GM23338 (cell line): Measurements from ENCODE around the gene SEL1L2. TPM values are rescaled to one million over a fixed set of nuclear protein-coding genes. Genes with fewer than 3 reads are reported as not detected.

ENCODE experiments used
- ATAC-seq: fragments of 200-7000 bp; cut with Tn5 transposase; 3 replicates; pipeline ENCODE4 v1.9.1; 2020
- DNase-seq: peaks from one replicate; pipeline ENCODE4 v3.0.0-alpha.2; 2015; ENCODE audit warnings: low spot score
- H2AFZ ChIP-seq: fragments of 200-600 bp; sonication (generic); 2 replicates; pipeline ENCODE4 v1.8.0; 2016; ENCODE audit warnings: antibody characterized with exemption, mild to moderate bottlenecking, moderate library complexity
- H3F3A ChIP-seq: fragments of 200-600 bp; sonication (generic); replicated peaks from 2 replicates; pipeline ENCODE4 v1.8.0; 2017; ENCODE audit warnings: antibody characterized with exemption, mixed run types, low read depth
- H3K27ac ChIP-seq: fragments of 200-600 bp; sonication (generic); 2 replicates; pipeline ENCODE4 v1.6.1; 2016; ENCODE audit warnings: low read depth
- H3K27me3 ChIP-seq: fragments of 200-600 bp; sonication (generic); 2 replicates; pipeline ENCODE4 v1.8.0; 2016; ENCODE audit warnings: mild to moderate bottlenecking, mixed run types, moderate library complexity; ENCODE audit not compliant: insufficient read depth
- H3K36me3 ChIP-seq: fragments of 200-600 bp; sonication (generic); 2 replicates; pipeline ENCODE4 v1.8.0; 2016; ENCODE audit warnings: mild to moderate bottlenecking; ENCODE audit not compliant: insufficient read depth
- H3K4me1 ChIP-seq: fragments of 200-600 bp; sonication (generic); 2 replicates; pipeline ENCODE4 v1.8.0; 2016; ENCODE audit warnings: mild to moderate bottlenecking, moderate library complexity; ENCODE audit not compliant: insufficient read depth
- H3K4me2 ChIP-seq: fragments of 200-600 bp; sonication (generic); 2 replicates; pipeline ENCODE4 v1.7.1; 2017; ENCODE audit warnings: mixed run types
- H3K4me3 ChIP-seq: fragments of 200-600 bp; sonication (generic); 2 replicates; pipeline ENCODE4 v1.6.1; 2016; ENCODE audit warnings: mixed run types
- H3K79me2 ChIP-seq: fragments of 200-600 bp; sonication (generic); replicated peaks from 2 replicates; pipeline ENCODE4 v1.8.0; 2017; ENCODE audit warnings: mild to moderate bottlenecking; ENCODE audit not compliant: insufficient read depth
- H3K9me2 ChIP-seq: fragments of 200-600 bp; sonication (generic); 2 replicates; pipeline ENCODE4 v1.8.0; 2017; ENCODE audit not compliant: insufficient read depth
- H4K20me1 ChIP-seq: fragments of 200-600 bp; sonication (generic); replicated peaks from 2 replicates; pipeline ENCODE4 v1.8.0; 2017; ENCODE audit warnings: mild to moderate bottlenecking; ENCODE audit not compliant: insufficient read depth
- H3K27ac Mint-ChIP-seq: 2 replicates; pipeline ENCODE4 v1.8.0; 2020; ENCODE audit warnings: inconsistent platforms, mild to moderate bottlenecking, moderate library complexity, mixed read lengths
- H3K27me3 Mint-ChIP-seq: 3 replicates; pipeline ENCODE4 v1.8.0; 2022; ENCODE audit warnings: low read depth, mild to moderate bottlenecking, moderate library complexity, mixed read lengths, inconsistent platforms; ENCODE audit not compliant: insufficient read depth, poor library complexity
- H3K36me3 Mint-ChIP-seq: 3 replicates; pipeline ENCODE4 v1.8.0; 2021; ENCODE audit warnings: low read depth, mild to moderate bottlenecking, inconsistent platforms, moderate library complexity, mixed read lengths
- H3K4me1 Mint-ChIP-seq: 3 replicates; pipeline ENCODE4 v1.8.0; 2020; ENCODE audit warnings: mild to moderate bottlenecking, inconsistent platforms, mixed read lengths
- H3K4me3 Mint-ChIP-seq: 3 replicates; pipeline ENCODE4 v1.8.0; 2021; ENCODE audit warnings: moderate library complexity, mild to moderate bottlenecking, inconsistent platforms, mixed read lengths
- H3K9me3 Mint-ChIP-seq: 3 replicates; pipeline ENCODE4 v1.8.0; 2020; ENCODE audit warnings: moderate library complexity, mild to moderate bottlenecking, inconsistent platforms, mixed read lengths
- CREB1 ChIP-seq: fragments of 250-450 bp; sonication (Bioruptor Pico); IDR thresholded peaks from 2 replicates; pipeline ENCODE4 v1.5.0; 2020; ENCODE audit warnings: low read depth, mild to moderate bottlenecking, moderate library complexity
- CTCF ChIP-seq, 2 experiments: fragments of 200-600 bp in 1 of 2; sonication (generic) in 1 of 2; conservative IDR thresholded peaks; 2 replicates each; pipeline versions ENCODE4 v1.5.1 to v1.6.1; 2016 to 2017; ENCODE audit warnings: antibody characterized with exemption in 2 of 2, low read depth in 2 of 2, mild to moderate bottlenecking in 2 of 2, moderate library complexity in 1 of 2
- EZH2 ChIP-seq: fragments of 200-600 bp; sonication (generic); IDR thresholded peaks from one replicate; pipeline ENCODE4 v1.8.0; 2017; ENCODE audit warnings: antibody characterized with exemption, mild to moderate bottlenecking, low read depth; ENCODE audit not compliant: unreplicated experiment
- EZH2phosphoT487 ChIP-seq: fragments of 200-600 bp; sonication (generic); IDR thresholded peaks from one replicate; pipeline ENCODE4 v1.8.1; 2018; ENCODE audit warnings: antibody characterized with exemption; ENCODE audit not compliant: unreplicated experiment
- JUNB ChIP-seq: IDR thresholded peaks from one replicate; pipeline ENCODE4 v1.6.1; 2016; ENCODE audit warnings: antibody characterized with exemption; ENCODE audit not compliant: unreplicated experiment
- NANOG ChIP-seq: IDR thresholded peaks from 2 replicates; pipeline ENCODE4 v1.6.1; 2016; ENCODE audit warnings: antibody characterized with exemption, borderline replicate concordance
- POLR2AphosphoS5 ChIP-seq: IDR thresholded peaks from 2 replicates; pipeline ENCODE4 v1.6.1; 2016; ENCODE audit warnings: antibody characterized with exemption, low read depth
- REST ChIP-seq: IDR thresholded peaks from one replicate; pipeline ENCODE4 v1.6.1; 2018; ENCODE audit warnings: antibody characterized with exemption; ENCODE audit not compliant: unreplicated experiment
- STAT1 ChIP-seq: IDR thresholded peaks from one replicate; pipeline ENCODE4 v1.6.1; 2016; ENCODE audit warnings: antibody characterized with exemption; ENCODE audit not compliant: unreplicated experiment
- ZNF114 ChIP-seq: fragments of 250-450 bp; sonication (Bioruptor Pico); IDR thresholded peaks from 2 replicates; pipeline ENCODE4 v1.5.0; 2020; ENCODE audit warnings: mild to moderate bottlenecking, moderate library complexity
- ZNF331 ChIP-seq: fragments of 250-450 bp; sonication (Bioruptor Pico); IDR thresholded peaks from 2 replicates; pipeline ENCODE4 v1.5.0; 2020; ENCODE audit warnings: low read depth, mild to moderate bottlenecking, moderate library complexity
- polyA plus RNA-seq: library from polyadenylated mRNA; unstranded; fragments of >200 nt; fragmentation: Nextera tagmentation; extraction: Ambion mirVana; gene quantifications from 2 replicates; pipeline ENCODE4 v1.2.1, GENCODE V29; 2016
- total RNA-seq: library from RNA; depleted of rRNA; stranded (reverse); fragments of >200 nt; shearing (Covaris generic); gene quantifications from 2 replicates; pipeline ENCODE4 v1.2.3, GENCODE V29; 2014
- TF ChIP-seq, protein P1 (sequence below): fragments of 250-450 bp; sonication (Bioruptor Pico); IDR thresholded peaks from 2 replicates; pipeline ENCODE4 v1.5.0; 2020; ENCODE audit warnings: mild to moderate bottlenecking, moderate library complexity
- TF ChIP-seq, protein P2 (sequence below): IDR thresholded peaks from 2 replicates; pipeline ENCODE4 v1.6.1; 2016; ENCODE audit warnings: antibody characterized with exemption

SEL1L2 gene
- total and polyA plus RNA-seq, 2 experiments from 2014 or later: not detected

DNA sequence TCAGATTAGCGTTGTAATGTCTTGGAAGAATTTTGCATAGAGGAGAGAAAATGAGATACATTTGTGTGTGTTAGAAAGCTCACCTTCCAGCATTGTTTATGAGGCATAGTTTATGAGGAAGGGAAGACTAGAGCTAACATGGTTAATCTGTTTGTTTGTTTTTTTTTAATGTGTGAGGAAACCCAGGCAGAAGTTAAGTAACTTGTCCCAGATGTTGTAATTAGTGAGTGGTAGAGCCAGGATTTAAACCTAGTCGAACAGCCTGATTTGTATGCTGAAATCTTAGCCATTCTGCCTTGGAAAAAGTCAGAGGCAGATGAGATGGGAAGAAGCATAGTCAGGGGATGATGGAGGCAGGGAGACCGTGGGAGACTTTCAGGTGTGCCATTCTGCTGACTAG, 176.5 kb downstream of the SEL1L2 start:
- peaks cover 64% of the 10 kb centered on the region for H3K36me3 ChIP-seq
- ATAC-seq: no peak

More for the DNA sequence above, 176.5 kb downstream of the SEL1L2 start:
- Histone ChIP-seq H3K4me2 (no peak overlapping the region), H4K20me1 (peaks cover 5% of the 10 kb centered on the region), H3F3A (no peaks in the 10 kb centered on the region), H2AFZ (no peak overlapping the region), H3K27ac (no peak overlapping the region), H3K27me3 (no peaks in the 10 kb centered on the region), H3K4me3 (no peak overlapping the region), H3K4me1 (no peaks in the 10 kb centered on the region), H3K79me2 (no peaks in the 10 kb centered on the region), H3K9me2 (no peaks in the 10 kb centered on the region)
- Mint-ChIP-seq H3K27me3 (no peaks in the 10 kb centered on the region), H3K27ac (no peak overlapping the region), H3K9me3 (no peaks in the 10 kb centered on the region), H3K4me3 (no peak overlapping the region), H3K4me1 (no peaks in the 10 kb centered on the region), H3K36me3 (peaks cover 43% of the 10 kb centered on the region; the same call in 2 of the 3 replicates)
- no peak for TF ChIP-seq ZNF114 (CRISPR knock-in tag)
- TF ChIP-seq NANOG: no peak
- no peak for TF ChIP-seq JUNB
- no peak for TF ChIP-seq CTCF (conservative IDR thresholded peaks at IDR 0.05; ENCODE audit: low read depth in 2 of 2)
- TF ChIP-seq EZH2phosphoT487: no peak
- no peak for TF ChIP-seq REST
- TF ChIP-seq EZH2: no peak
- no peak for TF ChIP-seq CREB1 (CRISPR knock-in tag)
- TF ChIP-seq, protein P1, sequence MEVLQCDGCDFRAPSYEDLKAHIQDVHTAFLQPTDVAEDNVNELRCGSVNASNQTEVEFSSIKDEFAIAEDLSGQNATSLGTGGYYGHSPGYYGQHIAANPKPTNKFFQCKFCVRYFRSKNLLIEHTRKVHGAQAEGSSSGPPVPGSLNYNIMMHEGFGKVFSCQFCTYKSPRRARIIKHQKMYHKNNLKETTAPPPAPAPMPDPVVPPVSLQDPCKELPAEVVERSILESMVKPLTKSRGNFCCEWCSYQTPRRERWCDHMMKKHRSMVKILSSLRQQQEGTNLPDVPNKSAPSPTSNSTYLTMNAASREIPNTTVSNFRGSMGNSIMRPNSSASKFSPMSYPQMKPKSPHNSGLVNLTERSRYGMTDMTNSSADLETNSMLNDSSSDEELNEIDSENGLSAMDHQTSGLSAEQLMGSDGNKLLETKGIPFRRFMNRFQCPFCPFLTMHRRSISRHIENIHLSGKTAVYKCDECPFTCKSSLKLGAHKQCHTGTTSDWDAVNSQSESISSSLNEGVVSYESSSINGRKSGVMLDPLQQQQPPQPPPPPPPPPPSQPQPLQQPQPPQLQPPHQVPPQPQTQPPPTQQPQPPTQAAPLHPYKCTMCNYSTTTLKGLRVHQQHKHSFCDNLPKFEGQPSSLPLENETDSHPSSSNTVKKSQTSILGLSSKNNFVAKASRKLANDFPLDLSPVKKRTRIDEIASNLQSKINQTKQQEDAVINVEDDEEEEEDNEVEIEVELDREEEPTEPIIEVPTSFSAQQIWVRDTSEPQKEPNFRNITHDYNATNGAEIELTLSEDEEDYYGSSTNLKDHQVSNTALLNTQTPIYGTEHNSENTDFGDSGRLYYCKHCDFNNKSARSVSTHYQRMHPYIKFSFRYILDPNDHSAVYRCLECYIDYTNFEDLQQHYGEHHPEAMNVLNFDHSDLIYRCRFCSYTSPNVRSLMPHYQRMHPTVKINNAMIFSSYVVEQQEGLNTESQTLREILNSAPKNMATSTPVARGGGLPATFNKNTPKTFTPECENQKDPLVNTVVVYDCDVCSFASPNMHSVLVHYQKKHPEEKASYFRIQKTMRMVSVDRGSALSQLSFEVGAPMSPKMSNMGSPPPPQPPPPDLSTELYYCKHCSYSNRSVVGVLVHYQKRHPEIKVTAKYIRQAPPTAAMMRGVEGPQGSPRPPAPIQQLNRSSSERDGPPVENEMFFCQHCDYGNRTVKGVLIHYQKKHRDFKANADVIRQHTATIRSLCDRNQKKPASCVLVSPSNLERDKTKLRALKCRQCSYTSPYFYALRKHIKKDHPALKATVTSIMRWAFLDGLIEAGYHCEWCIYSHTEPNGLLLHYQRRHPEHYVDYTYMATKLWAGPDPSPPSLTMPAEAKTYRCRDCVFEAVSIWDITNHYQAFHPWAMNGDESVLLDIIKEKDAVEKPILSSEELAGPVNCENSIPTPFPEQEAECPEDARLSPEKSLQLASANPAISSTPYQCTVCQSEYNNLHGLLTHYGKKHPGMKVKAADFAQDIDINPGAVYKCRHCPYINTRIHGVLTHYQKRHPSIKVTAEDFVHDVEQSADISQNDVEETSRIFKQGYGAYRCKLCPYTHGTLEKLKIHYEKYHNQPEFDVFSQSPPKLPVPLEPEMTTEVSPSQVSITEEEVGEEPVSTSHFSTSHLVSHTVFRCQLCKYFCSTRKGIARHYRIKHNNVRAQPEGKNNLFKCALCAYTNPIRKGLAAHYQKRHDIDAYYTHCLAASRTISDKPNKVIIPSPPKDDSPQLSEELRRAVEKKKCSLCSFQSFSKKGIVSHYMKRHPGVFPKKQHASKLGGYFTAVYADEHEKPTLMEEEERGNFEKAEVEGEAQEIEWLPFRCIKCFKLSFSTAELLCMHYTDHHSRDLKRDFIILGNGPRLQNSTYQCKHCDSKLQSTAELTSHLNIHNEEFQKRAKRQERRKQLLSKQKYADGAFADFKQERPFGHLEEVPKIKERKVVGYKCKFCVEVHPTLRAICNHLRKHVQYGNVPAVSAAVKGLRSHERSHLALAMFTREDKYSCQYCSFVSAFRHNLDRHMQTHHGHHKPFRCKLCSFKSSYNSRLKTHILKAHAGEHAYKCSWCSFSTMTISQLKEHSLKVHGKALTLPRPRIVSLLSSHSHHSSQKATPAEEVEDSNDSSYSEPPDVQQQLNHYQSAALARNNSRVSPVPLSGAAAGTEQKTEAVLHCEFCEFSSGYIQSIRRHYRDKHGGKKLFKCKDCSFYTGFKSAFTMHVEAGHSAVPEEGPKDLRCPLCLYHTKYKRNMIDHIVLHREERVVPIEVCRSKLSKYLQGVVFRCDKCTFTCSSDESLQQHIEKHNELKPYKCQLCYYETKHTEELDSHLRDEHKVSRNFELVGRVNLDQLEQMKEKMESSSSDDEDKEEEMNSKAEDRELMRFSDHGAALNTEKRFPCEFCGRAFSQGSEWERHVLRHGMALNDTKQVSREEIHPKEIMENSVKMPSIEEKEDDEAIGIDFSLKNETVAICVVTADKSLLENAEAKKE: no peak
- TF ChIP-seq ZNF331 (CRISPR knock-in tag): no peak
- no peak for TF ChIP-seq STAT1
- TF ChIP-seq, protein P2, sequence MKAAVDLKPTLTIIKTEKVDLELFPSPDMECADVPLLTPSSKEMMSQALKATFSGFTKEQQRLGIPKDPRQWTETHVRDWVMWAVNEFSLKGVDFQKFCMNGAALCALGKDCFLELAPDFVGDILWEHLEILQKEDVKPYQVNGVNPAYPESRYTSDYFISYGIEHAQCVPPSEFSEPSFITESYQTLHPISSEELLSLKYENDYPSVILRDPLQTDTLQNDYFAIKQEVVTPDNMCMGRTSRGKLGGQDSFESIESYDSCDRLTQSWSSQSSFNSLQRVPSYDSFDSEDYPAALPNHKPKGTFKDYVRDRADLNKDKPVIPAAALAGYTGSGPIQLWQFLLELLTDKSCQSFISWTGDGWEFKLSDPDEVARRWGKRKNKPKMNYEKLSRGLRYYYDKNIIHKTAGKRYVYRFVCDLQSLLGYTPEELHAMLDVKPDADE: no peak
- no peak for TF ChIP-seq POLR2AphosphoS5
- DNase-seq: no peak
